HG03439 (cell line): ENCODE data around the gene SMCO1.
"Not testable (repeated sequence)": the region's sequence is repeated elsewhere in the genome, so short reads cannot be mapped to it uniquely, and the experiment has no call there.

Experiments
- ATAC-seq: cut with Tn5 transposase; IDR thresholded peaks from one replicate; pipeline ENCODE4 v1.9.1; 2021; ENCODE audit warnings: mild to moderate bottlenecking, moderate library complexity; ENCODE audit not compliant: unreplicated experiment

Gene SMCO1

DNA sequence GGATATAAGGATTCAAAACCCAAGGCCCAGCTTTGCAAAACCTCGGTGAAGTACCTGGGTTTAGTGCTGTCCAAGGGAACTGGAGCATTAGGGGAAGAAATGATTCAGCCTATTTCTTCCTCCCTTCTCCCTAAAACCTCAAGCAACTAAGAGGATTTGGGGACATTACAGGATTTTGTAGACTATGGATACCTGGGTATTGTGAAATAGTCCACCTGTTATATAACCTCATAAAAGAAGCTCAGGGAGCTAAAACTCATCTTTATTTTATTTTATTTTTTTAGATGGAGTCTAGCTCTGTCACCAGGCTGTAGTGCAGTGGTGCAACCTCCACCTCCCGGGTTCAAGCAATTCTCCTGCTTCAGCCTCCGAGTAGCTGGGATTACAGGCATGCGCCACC, 8.7 kb upstream of the SMCO1 start:
- no peak for ATAC-seq

DNA sequence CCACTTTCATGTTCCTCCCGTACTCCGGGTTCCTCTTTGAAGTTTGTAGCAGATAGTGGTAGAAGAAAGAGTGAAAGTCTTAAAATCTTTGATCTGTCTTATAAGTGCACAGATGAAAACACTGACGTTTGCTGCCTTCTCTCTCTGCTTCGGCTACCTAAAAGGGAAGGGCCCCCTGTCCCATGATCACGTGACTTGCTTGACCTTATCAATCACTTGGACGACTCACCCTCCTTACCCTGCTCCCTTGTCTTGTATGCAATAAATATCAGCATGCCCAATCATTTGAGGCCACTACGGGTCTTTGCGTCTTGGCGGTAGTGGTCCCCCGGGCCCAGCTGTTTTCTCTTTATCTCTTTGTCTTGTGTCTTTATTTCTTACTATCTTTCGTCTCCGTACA, 6.1 kb upstream of the SMCO1 start:
- ATAC-seq = not testable (repeated sequence)

DNA sequence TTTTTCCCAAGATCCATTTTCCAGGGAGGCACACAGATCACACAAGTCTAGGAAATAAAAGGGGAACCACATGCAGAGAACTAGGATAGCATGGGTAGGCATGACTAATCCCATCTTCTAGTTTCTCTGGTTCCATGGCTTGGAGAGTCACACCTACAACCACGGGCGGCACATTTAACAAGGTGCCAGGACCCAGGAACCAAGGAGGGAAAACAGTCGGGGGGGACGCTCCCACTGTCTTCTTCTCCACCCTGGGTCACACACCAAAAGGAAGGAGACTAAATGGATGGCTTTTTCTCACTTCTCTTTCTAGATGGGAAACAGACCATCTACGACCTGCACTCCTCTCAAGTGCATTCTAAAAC, 4.6 kb upstream of the SMCO1 start:
- no peak for ATAC-seq

DNA sequence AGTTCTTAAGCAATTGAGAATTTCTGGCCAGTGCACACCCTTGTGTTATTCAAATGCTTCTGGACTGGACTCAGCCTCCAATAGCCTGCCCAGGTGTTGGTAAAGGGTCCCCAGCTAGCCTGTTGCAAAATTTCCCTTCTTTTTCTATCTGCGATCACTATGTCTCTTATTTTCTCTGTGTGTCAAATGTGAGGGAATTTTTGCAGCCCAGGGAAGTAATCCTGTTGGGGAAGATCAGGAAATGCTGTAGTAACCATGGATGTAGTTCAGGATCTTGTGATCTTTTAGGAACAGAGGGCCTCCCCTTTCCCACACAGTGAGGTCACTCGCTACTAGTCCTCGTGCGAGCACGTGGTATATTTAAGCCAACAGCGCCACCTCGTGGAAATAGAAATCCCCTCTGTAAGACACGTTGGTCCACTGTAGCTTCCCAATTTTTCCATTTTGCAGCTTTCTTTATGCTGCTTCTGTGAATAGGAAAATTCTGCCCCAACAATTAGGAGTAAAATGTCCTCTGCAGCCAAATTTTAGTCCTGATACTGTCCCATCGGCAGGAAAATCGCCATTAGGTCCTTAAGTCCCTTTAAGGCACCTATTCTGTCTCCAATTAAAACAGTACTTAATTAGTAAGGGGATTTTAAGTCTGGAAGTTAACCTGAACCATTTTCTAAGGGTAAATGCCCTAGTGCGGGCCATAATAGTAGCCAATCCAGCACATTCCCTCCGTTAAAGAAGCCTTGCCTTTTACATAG, 4.0 kb upstream of the SMCO1 start:
- ATAC-seq = no peak

DNA sequence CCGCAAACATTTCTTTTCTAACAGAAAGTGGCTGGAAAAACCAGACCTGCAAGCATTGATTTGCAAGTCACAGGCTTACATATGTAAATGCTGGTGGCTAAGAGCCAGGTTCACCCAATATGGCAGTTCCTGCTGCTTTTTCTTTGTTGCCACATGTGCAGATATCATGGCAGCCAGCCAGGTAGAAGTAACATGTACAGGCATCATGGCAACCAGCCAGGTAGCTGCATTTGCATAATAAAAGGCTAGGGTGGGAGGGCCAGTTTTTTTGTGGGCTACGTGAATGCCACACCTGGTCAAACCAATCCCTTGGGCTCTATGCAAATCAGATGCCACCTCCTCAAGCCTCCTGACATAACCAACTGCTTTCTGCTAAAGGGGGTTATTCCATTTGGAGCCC, 2.8 kb upstream of the SMCO1 start:
- ATAC-seq = no peak

DNA sequence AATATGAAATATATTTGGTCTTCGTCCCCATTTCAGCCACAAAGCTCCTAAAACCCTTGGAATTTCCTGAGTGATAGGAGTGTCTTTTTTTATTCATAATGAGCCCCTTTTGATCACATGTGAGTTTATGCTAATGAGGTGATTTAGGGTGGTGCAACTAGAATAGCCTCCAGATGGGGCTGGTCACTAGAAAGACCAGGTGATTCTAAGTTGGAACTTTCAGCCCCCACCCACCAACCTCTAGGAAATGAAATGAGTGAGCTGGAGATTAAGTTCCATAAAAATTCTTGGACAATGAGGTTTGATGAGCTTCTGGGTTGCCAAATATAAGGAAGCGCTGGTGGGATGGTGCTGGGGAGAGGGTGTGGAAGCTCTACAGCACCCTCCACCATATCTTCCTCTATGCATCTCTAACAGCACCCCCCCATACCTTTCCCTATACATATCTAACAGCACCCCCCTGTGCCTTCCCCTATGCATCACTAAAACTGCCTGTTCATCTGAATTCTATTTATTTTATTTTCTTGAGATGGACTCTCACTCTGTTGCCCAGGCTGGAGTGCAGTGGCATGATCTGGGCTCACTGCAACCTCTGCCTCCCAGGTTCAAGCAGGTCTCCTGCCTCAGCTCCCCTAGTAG, 2.1 kb upstream of the SMCO1 start:
- no peak for ATAC-seq

DNA sequence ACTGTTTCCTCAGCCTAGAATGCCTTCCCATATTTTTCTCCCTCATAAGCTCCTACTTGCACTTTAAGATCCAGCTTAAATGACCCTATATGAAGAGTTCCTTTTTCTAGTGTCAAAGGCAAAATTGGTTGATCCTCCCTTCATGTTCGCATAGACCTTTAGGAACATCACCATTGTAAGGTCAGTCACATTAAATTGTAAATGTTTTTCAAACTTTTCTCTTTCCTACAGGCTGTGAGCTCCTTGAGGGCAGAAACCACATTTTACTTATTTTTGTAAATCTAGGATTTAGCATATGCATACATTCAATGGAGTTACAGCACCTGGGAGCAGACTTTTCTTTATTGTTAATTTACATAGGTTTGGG, 813 bp downstream of the SMCO1 start:
- ATAC-seq = no peak

DNA sequence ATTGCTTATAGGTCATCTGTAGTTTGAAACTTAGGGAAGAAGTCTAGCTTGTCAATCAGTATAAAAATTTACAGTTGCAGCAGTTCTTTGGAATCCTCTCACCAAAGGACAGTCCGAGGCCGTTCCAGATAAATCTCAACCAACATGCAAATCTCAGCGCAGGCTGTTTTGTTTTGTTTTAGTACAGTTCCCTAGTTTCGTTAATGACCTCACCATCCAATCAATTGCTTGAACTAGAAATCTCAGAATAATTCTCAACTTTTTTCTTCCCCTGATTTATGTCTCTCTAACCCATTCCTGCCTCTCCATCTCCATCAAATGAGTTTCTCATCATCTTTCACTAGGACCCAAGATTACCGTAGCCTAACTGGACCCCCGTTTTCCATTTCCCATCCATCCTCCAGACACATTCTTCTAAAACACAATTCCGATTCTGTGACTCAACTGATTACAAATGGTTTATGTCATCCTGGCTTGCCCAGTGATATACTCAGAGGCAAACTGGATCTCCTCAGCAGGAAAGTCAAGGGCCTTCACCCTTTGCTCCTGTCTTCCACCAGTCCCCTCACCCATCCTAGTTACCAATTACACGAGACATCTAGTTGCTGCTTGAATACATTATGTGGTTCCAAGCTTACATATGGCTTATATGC, 1.3 kb downstream of the SMCO1 start:
- no peak for ATAC-seq

DNA sequence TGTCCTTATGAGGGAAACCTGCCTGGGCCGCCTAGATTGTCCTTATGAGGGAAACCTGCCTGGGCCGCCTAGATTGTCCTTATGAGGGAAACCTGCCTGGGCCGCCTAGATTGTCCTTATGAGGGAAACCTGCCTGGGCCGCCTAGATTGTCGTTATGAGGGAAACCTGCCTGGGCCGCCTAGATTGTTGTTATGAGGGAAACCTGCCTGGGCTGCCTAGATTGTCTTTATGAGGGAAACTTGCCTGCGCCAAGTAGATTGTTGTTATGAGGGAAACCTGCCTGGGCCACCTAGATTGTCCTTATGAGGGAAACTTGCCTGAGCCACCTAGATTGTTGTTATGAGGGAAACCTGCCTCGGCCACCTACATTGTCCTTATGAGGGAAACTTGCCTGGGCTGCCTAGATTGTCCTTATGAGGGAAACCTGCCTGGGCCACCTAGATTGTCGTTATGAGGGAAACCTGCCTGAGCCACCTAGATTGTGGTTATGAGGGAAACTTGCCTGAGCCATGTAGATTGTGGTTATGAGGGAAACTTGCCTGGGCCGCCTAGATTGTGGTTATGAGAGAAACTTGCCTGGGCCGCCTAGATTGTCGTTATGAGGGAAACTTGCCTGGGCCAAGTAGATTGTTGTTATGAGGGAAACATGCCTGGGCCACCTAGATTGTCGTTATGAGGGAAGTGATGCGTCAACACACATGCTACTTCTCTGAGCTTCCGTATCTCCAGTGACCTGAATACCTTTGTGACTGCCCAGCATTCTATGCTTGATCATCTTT, 3.3 kb downstream of the SMCO1 start:
- not testable (repeated sequence) for ATAC-seq

DNA sequence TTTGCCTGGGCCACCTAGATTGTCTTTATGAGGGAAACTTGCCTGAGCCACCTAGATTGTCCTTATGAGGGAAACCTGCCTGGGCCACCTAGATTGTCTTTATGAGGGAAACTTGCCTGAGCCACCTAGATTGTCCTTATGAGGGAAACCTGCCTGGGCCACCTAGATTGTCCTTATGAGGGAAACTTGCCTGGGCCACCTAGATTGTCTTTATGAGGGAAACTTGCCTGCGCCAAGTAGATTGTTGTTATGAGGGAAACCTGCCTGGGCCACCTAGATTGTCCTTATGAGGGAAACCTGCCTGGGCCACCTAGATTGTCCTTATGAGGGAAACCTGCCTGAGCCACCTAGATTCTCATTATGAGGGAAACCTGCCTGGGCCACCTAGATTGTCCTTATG, 4.0 kb downstream of the SMCO1 start:
- not testable (repeated sequence) for ATAC-seq

DNA sequence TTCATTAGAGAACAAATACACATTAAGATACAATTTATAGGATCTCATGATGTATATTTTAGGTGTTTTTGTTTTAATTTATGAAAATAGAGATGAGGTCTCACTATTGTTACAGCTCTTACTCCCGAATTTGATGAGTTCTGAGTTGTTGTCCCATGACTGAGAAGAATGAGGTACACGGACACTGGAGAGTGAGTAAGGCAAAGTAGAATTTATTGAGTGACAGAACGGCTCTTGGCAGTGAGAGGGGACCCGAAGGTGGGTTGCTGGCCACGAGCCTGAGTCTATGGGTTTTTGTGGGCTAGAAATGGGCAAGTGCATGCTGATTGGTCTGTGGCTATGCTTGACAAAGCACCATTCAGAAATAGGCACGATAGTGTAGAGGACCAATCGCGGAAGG, 8.5 kb downstream of the SMCO1 start:
- no peak for ATAC-seq

DNA sequence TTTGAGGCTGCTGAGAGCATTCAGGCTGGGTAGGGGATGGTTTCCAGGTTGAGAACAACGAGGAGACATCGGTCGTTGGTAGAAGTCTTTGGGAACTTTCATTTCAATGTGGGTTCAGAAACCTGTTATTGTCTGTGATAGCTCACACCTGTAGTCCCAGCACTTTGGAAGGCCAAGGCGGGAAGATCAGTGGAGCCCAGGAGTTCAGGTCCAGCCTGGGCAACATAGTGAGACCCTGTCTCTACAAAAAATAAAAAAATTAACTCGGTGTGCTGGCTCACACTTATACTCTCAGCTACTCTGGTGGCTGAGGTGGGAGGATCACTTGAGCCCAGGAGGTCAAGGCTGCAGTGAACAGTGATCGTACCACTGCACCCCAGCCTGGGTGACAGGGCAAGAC, 10.6 kb downstream of the SMCO1 start:
- no peak for ATAC-seq

DNA sequence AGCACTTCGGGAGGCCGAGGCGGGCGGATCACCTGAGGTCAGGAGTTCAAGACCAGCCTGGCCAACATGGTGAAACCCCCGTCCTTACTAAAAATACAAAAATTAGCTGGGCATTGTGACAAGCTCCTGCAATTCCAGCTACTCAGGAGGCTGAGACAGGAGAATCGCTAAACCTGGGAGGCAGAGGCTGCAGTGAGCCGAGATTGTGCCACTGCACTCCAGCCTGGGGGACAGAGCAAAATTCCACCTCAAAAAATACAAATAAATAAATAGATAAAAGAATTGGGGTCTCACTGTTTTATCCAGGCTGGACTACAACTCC, 11.1 kb downstream of the SMCO1 start:
- ATAC-seq = not testable (repeated sequence)

DNA sequence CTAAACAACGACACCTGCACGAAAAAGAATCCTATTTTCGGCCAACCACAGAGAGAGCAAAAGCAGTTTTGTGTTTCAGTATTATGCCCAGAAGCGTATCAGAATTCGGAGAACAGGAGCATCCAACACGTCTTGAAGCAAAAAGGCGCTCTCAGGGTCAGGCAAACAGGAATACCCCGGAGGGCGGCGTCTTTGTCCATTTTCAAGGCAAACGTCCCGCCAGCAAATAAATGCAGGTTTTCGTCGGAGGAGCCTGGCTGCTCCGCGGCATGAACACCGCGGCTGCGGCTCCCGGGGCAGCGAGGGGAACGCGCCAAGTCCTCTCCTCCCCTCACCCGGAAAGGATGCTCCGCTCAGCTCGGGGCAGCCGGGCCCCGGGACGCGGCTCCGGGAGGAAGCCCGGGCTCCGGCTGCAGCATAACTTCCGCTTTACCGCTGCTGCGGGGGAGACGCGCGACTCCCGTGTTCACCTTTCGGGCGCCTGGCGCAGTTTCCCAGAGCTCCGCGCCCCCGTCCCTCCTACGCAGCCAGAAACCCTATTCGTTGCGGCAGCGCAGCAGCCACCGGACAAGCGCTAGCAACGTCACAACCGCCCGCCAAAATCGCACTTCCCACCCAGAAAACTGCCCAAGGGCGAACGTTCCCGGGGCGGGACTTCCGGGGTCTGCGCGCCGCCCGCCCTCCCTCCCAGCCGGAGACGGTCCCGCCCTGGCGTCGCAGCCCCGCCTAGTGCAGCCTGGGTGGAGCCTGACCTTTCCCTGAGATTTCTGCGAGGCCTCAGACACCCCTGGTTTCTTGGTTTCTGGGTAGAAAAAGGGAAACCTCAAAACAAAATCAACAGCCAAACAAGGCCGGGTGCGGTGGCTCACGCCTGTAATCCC, 11.7 kb downstream of the SMCO1 start, which contains the start of gene RNF168:
Gene RNF168 (minus strand): TSS at position 573 of the 881 bp plus-strand sequence. CDS start 595 bp downstream, outside the sequence.
- peak; percentile 74 for ATAC-seq

DNA sequence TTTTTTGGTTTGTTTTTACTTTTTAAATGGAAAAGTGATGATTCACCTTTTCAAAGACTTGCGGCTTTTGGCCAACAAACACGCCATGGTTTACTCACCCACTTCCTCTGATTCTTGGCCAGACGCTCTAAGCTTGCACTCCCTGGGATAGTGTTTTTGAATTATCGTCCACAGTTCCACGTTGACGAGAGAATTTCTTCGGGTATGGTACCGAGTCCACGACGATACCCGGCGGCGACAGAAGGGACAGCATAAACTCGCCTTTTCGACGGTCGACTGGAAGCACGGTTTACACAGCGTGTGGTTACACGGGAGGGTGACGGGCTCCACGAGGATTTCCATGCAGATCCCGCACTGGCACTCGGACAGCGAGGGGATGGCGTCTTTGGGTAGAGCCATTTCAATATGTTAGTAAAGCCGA, 12.4 kb downstream of the SMCO1 start:
- ATAC-seq = peak; percentile 6

DNA sequence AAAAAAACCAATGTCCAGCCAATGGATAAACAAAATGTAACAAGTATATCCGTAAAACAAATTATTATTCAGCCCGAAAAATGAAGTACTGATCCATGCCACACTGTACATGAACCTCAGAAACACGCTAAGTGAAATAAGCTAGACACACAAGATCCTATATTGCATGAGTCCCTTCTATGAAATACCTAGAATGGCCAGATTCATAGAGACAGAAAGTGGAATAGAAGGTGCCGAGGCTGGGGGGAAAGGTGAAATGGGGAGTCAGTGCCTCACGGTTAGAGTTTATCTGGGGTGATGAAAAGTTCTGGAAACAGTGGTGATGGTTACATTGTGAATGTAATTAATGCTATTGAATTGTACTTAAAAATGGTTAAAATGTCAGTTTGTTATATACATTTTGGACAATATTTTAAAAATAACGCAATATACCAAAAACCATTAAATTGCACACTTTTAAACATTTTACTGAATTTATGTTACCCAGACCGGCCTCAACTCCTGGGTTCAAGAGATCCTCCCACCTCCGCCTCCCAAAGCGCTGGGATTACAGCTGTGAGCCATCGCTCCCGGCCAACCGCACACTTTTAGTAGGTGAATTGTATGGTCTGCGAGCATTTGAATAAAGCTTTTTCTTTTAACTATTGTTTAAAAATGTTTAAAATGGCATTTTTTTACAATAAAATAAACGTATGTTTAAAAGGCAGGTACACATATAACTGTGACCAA, 13.7 kb downstream of the SMCO1 start:
- ATAC-seq = no peak

DNA sequence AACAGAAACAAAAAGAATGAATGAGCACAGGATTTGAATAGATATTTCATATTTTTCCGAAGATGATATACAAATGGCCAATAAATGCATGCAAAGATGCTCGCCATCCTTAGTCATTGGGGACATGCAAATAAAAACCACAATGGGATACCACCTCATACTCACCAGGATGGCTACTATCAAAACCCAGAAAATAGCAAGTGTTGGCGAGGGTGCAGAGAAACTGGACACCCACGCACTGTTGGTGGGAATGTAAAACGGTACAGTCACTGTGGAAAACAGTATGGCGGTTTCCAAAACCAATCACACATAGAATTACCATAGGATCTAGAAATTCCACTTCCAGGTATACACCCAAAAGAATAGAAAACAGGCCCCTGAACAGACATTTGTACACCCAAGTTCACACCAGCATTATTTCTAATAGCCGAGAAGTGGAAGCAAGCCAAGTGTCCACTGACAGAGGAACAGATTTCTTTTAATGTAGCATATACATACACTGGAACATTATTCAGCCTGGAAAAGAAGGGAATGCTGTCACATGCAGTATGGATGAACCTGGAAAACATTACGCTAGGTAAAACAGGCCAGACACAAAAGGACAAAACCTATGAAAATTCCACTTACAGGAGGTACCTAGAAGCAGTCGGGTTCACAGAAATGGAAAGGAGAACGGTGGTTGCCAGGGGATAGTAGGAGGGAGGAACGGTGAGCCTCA, 15.2 kb downstream of the SMCO1 start:
- no peak for ATAC-seq

DNA sequence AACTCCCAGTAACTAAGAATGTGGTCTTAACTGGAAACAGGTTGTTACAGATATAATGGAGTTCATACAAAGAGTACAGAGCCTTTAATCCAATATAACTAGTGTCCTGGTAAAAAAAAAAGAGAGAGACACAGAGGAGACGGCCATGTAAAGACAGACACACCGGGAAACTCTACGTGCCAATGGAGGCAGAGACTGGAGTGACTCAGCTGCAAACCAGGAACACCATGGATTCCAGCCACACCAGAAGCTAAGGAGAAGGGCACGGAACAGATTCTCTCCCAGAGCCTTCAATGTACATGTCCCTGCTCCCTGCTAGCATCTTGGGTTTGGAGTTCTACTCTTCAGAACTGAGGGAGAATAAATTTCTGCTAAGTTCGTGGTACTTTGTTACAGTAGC, 16.1 kb downstream of the SMCO1 start:
- no peak for ATAC-seq

DNA sequence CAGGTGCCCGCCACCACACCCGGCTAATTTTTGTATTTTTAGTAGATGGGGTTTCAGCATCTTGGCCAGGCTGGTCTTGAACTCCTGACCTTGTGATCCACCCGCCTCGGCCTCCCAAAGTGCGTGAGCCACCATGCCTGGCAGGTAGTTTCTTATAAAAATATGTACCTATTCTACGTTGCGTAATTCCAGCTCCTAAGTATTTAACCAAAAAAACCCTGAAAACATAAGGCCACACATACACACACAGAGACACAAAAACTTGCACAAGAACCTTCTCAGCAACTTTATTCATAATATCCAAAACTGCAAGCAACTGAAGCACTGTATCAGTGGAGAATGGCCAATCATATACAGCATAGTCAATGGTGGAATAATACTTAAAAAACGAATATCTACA, 16.8 kb downstream of the SMCO1 start:
- no peak for ATAC-seq
